Endometrial microvascular endothelial cells (primary cell): ENCODE data around the gene LRRC45. TPM values are rescaled to one million over a fixed set of nuclear protein-coding genes. Genes with fewer than 3 reads are reported as not detected.
"Not testable (repeated sequence)": the region's sequence is repeated elsewhere in the genome, so short reads cannot be mapped to it uniquely, and the experiment has no call there.

Source experiments
- in situ Hi-C: cut with HindIII; loops from 2 replicates; pipeline ENCODE4 v1.10.0; 2017; ENCODE audit warnings: low sequenced_read_pairs, low pct_unique_long_range_greater_than_20kb; ENCODE audit errors: inconsistent ontology term
- total RNA-seq: library from RNA; depleted of rRNA; stranded (reverse); fragments of >200 nt; gene quantifications from one replicate; pipeline ENCODE4 v1.2.3, GENCODE V29; 2015; ENCODE audit errors: inconsistent ontology term

LRRC45 gene
- 23.0 TPM for total RNA-seq

GRCh38 chr17:82022981-82023446 lies at the start of gene LRRC45:
TSS of gene LRRC45 (plus strand) at chr17:82023305. CDS start at chr17:82023644, 339 bp downstream.
- in situ Hi-C loops = no loop called here

GRCh38 chr17:81973432-81973831 lies 49.7 kb upstream of the LRRC45 start:
- in situ Hi-C loops = no loop called here

DNA sequence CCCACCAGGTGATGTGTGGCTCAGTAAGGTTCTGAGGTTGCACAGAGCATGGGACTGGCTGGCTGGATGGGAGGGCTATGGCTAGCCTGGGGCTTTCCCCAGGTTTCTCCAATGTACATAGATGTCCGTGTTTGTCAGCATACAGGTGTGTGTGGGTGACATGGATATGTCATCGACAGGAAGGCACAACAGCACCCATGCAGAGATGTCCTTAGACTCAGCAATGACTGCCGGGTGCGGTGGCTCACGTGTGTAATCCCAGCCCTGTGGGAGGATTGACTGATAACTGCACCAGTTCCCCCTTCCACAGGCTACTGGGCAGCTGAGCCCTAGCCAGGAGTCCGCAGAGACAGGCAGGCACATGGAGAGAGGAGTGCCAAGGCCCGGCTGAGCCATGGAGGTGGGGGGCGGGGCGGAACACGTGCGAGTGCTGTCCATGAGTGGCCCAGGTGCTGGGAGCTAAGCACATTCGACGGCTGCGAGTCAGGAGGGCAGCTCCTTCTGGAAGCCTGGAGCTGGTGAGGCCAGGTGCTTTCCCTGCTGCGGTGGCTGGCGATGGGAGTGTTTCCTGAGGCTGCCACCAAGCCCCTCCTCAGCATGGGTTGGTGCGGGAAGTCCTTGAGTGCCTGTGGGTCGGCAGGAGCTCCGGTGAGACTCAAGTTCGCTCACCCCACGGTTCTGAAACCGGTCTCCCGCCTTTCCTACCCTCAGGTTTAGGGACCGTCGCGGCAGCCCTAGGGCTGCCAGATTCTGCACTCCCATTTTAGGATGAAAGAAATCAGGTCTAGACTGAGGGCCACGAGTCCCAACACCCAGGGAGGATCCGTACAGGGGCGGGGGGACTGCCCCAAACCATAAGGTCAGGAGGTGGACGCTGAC lies 46.5 kb upstream of the LRRC45 start:
- in situ Hi-C loops = no loop called here

GRCh38 chr17:81977211-81977808 lies 45.8 kb upstream of the LRRC45 start, which contains the start of gene ASPSCR1:
TSS of gene ASPSCR1 (plus strand) at chr17:81977629. CDS start at chr17:81977647, 18 bp downstream.
- in situ Hi-C loops = no loop called here

- in situ Hi-C loops = no loop called here
These were observed 44.4 kb upstream of the LRRC45 start for GRCh38 chr17:81978524-81979298.

DNA sequence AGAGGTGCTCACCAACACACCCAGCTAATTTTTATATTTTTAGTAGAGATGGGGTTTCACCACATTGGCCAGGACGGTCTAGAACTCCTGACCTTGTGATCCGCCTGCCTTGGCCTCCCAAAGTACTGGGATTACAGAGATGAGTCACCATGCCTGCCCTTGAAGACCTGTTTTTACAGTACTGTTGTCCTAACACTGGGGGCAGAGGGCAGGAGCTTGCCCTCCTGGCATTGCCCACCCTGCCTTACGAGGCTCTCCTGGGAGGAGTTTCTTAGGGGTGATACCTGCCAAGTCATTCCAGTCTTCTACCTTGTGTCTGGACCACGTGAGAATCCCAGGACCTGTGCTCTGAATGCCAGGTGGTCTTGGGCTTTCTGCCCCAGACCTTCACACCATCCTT lies 43.0 kb upstream of the LRRC45 start:
- in situ Hi-C loops = no loop called here

GRCh38 chr17:81980707-81981343 lies 42.3 kb upstream of the LRRC45 start:
- in situ Hi-C loops = no loop called here

GRCh38 chr17:81981511-81981910 lies 41.6 kb upstream of the LRRC45 start:
- in situ Hi-C loops = not testable (repeated sequence)

DNA sequence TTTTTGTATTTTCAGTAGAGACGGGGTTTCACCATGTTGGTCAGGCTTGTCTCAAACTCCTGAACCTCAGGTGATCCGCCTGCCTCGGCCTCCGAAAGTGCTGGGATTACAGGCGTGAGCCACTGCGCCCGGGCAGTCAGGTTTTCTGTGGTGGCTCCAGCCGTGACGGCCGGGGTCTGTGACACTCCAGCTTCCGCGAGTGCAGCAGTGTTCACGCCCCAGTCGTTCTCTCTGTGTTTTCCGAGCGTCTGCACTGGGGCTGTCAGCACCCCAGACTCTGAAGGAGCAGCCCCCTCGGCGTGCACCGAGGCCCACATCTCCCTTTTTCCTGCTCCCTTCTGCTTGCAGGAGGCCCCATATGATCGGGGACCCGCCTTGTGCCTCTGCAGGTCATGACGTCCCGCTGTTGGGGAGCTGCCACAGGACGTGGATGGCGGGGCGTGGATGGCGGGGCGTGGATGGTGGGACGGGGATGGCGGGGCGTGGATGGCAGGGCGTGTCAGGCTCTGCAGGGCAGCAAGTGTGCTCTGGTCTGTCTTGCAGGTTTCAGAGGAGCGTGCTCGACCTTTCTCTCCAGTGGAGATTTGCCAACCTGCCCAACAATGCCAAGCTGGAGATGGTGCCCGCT lies 40.0 kb upstream of the LRRC45 start:
- in situ Hi-C loops = no loop called here

- in situ Hi-C loops = no loop called here
These were observed 39.3 kb upstream of the LRRC45 start for GRCh38 chr17:81983639-81984373.

DNA sequence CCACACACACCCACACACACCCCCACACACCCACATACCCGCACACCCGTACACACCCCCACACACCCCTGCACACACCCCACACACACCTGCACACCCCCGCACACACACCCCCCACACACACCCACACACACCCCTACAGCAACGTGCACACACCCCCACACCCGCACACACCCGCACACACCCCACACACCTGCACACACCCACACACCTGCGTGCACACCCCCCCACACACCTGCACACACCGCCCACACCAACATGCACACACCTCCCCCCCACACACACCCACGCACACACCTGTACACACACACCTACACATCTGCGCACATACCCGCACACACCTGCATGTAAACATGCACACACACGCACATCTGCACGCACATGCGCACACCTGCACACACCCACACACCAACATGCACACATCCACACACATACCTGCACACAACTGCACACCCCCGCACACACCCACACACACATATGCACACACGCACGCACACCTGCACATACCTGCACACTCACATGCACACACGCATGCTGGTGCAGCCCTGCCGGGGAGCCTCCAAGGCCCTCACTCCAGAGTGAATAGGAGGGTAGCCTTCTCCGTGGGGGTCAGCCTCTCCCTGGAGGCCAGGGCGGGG lies 38.2 kb upstream of the LRRC45 start:
- in situ Hi-C loops = no loop called here

DNA sequence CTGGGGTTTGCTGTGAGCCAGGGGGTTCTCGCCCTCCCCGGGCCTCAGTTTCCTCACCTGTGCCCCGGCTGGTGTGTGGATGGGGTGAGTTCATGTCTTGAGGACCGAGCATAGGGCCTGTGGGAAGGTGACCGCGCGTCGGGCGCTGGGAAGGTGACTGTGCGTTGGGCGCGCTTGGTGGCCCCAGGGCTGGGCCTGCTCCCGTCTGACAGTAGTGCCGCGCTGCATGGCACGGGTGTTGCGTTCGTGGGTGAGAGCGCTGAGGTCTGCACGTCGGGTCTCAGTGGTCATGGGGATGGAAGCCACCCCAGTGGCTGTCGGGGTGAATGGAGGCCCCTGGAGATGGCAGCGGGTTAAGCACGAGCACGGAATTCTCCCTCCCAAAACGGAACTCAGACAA lies 36.5 kb upstream of the LRRC45 start:
- in situ Hi-C loops = no loop called here

DNA sequence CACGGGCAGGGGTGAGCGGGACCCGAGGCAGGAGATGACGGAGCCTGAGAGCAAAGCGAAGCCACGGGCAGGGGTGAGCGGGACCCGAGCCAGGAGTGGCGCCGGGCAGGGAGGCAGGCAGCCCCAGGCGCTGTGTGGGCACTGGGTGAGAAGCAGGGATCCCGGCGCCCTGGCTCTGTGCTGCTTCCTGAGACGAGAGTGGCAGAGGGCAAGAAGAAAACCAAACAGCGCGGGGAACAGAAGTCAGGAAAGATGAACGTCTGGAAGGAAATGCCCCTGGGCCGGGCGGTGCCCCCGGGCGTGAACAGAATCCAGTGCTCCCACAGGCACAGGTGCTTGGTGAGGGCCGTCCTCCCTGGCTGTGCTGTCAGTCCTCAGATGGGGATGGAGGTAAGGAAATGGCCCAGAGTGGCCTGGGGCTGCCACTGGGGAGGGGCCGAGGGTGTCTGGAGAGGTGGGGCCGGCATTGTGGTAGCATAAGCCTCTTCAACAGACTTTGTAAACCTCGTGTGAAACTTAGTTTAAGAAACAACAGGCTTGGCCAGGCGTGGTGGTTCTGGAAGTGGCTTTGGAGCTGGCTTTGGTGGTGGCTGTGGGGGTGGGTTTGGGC lies 35.8 kb upstream of the LRRC45 start:
- in situ Hi-C loops = no loop called here

- in situ Hi-C loops = no loop called here
These were observed 32.0 kb upstream of the LRRC45 start for GRCh38 chr17:81990836-81991683.

GRCh38 chr17:81991684-81992305 lies 31.3 kb upstream of the LRRC45 start:
- in situ Hi-C loops = no loop called here
